Neural cell (in vitro differentiated cells): ENCODE data around the gene ARL4A. TPM values are rescaled to one million over a fixed set of nuclear protein-coding genes. Genes with fewer than 3 reads are reported as not detected.

Experiments
- H2AFZ ChIP-seq: fragments of 200-600, 300-800 bp; sonication (generic), shearing (Covaris generic); 2 replicates; pipeline ENCODE4 v1.6.0; 2014; ENCODE audit warnings: low read depth, mild to moderate bottlenecking, antibody characterized with exemption, low read length, moderate library complexity
- H3F3A ChIP-seq: fragments of 200-600 bp; shearing (Covaris generic); 2 replicates; pipeline ENCODE4 v1.6.1; 2016; ENCODE audit warnings: mild to moderate bottlenecking, moderate library complexity, mixed read lengths, antibody characterized with exemption, low read length; ENCODE audit not compliant: insufficient read depth, poor library complexity, severe bottlenecking
- H3K27ac ChIP-seq: fragments of 200-600, 300-800 bp; sonication (generic), shearing (Covaris generic); 2 replicates; pipeline ENCODE4 v1.5.1; 2014; ENCODE audit warnings: mild to moderate bottlenecking, low read length, moderate library complexity
- H3K27me3 ChIP-seq: fragments of 300-800, 200-600 bp; sonication (generic), shearing (Covaris generic); 2 replicates; pipeline ENCODE4 v1.6.0; 2014; ENCODE audit warnings: mild to moderate bottlenecking, low read depth, low read length, moderate library complexity; ENCODE audit not compliant: insufficient read depth
- H3K36me3 ChIP-seq: fragments of 300-800, 200-600 bp; sonication (generic), shearing (Covaris generic); 2 replicates; pipeline ENCODE4 v1.5.1; 2014; ENCODE audit warnings: mild to moderate bottlenecking, antibody characterized with exemption, low read length, moderate library complexity; ENCODE audit not compliant: insufficient read depth
- H3K4me2 ChIP-seq: fragments of 300-800, 200-600 bp; sonication (generic), shearing (Covaris generic); 2 replicates; pipeline ENCODE4 v1.6.0; 2014; ENCODE audit warnings: mild to moderate bottlenecking, low read length
- H3K4me3 ChIP-seq: fragments of 300-800, 200-600 bp; sonication (generic), shearing (Covaris generic); 2 replicates; pipeline ENCODE4 v1.5.1; 2014; ENCODE audit warnings: mild to moderate bottlenecking, low read length, moderate library complexity
- H3K79me2 ChIP-seq: fragments of 200-600 bp; shearing (Covaris generic); replicated peaks from 2 replicates; pipeline ENCODE4 v1.6.0; 2014; ENCODE audit warnings: mild to moderate bottlenecking, low read length, moderate library complexity; ENCODE audit not compliant: insufficient read depth
- H3K9ac ChIP-seq: fragments of 300-800, 200-600 bp; sonication (generic), shearing (Covaris generic); 2 replicates; pipeline ENCODE4 v1.6.1; 2016; ENCODE audit warnings: mild to moderate bottlenecking, low read length, mixed read lengths
- H3K9me2 ChIP-seq: fragments of 200-600 bp; shearing (Covaris generic); 2 replicates; pipeline ENCODE4 v1.6.1; 2016; ENCODE audit warnings: mild to moderate bottlenecking, low read length, mixed read lengths; ENCODE audit not compliant: insufficient read depth
- H3K9me3 ChIP-seq: fragments of 200-600, 300-800 bp; sonication (generic), shearing (Covaris generic); 2 replicates; pipeline ENCODE4 v1.6.1; 2016; ENCODE audit warnings: mild to moderate bottlenecking, mixed run types, low read length, moderate library complexity, mixed read lengths
- H4K20me1 ChIP-seq: fragments of 200-600 bp; shearing (Covaris generic); 2 replicates; pipeline ENCODE4 v1.6.1; 2016; ENCODE audit warnings: mild to moderate bottlenecking, mixed run types; ENCODE audit not compliant: insufficient read depth
- EP300 ChIP-seq: fragments of 450-650 bp; conservative IDR thresholded peaks from 2 replicates; pipeline ENCODE4 v1.6.1; 2014; ENCODE audit warnings: antibody characterized with exemption, mild to moderate bottlenecking, moderate library complexity; ENCODE audit not compliant: poor library complexity, severe bottlenecking
- EZH2 ChIP-seq: fragments of 200-600, 300-800 bp; shearing (Covaris generic), sonication (generic); IDR thresholded peaks from 2 replicates; pipeline ENCODE4 v1.6.1; 2014; ENCODE audit warnings: antibody characterized with exemption, low read length, borderline replicate concordance, mild to moderate bottlenecking; ENCODE audit not compliant: insufficient read depth, poor library complexity, severe bottlenecking
- MXI1 ChIP-seq: fragments of 450-650 bp; conservative IDR thresholded peaks from 2 replicates; pipeline ENCODE4 v1.6.1; 2014; ENCODE audit warnings: antibody characterized with exemption, mild to moderate bottlenecking; ENCODE audit not compliant: poor library complexity, severe bottlenecking
- POLR2AphosphoS5 ChIP-seq: IDR thresholded peaks from 2 replicates; pipeline ENCODE4 v1.6.1; 2012
- RAD21 ChIP-seq: fragments of 450-650 bp; conservative IDR thresholded peaks from 2 replicates; pipeline ENCODE4 v1.6.1; 2014; ENCODE audit warnings: antibody characterized with exemption, mild to moderate bottlenecking, moderate library complexity
- SMC3 ChIP-seq: fragments of 450-650 bp; conservative IDR thresholded peaks from 2 replicates; pipeline ENCODE4 v1.6.1; 2014; ENCODE audit warnings: antibody characterized with exemption, mild to moderate bottlenecking, moderate library complexity; ENCODE audit not compliant: poor library complexity
- TAF1 ChIP-seq: IDR thresholded peaks from 2 replicates; pipeline ENCODE4 v1.6.1; 2012; ENCODE audit warnings: low read depth
- polyA plus RNA-seq: library from polyadenylated mRNA; depleted of rRNA; stranded (reverse); fragments of >200 nt; gene quantifications from 2 replicates; pipeline ENCODE4 v1.2.3, GENCODE V29; 2014
- TF ChIP-seq, protein P1 (sequence below): IDR thresholded peaks from 2 replicates; pipeline ENCODE4 v1.6.1; 2012; ENCODE audit warnings: borderline replicate concordance
- TF ChIP-seq, protein P2 (sequence below): fragments of 450-650 bp; IDR thresholded peaks from 2 replicates; pipeline ENCODE4 v1.5.1; 2014; ENCODE audit warnings: antibody characterized with exemption, mild to moderate bottlenecking, moderate library complexity; ENCODE audit not compliant: poor library complexity, severe bottlenecking

The ARL4A gene
- polyA plus RNA-seq, 1 donor from 2014 or later, result 10.9 TPM

- Histone ChIP-seq H3K4me2 (no peak overlapping the region), H3F3A (no peaks in the 10 kb centered on the region), H3K4me3 (no peak overlapping the region), H3K79me2 (no peaks in the 10 kb centered on the region), H3K27ac (no peak overlapping the region), H2AFZ (no peak overlapping the region), H3K9me3 (no peaks in the 10 kb centered on the region), H3K9me2 (no peaks in the 10 kb centered on the region), H3K27me3 (no peaks in the 10 kb centered on the region), H3K9ac (no peak overlapping the region), H4K20me1 (no peaks in the 10 kb centered on the region), H3K36me3 (no peaks in the 10 kb centered on the region)
- TF ChIP-seq RAD21 (no peak), MXI1 (no peak), EZH2 (no peak), POLR2AphosphoS5 (no peak), EP300 (no peak), SMC3 (no peak), TAF1 (no peak)
- TF ChIP-seq, protein P1, sequence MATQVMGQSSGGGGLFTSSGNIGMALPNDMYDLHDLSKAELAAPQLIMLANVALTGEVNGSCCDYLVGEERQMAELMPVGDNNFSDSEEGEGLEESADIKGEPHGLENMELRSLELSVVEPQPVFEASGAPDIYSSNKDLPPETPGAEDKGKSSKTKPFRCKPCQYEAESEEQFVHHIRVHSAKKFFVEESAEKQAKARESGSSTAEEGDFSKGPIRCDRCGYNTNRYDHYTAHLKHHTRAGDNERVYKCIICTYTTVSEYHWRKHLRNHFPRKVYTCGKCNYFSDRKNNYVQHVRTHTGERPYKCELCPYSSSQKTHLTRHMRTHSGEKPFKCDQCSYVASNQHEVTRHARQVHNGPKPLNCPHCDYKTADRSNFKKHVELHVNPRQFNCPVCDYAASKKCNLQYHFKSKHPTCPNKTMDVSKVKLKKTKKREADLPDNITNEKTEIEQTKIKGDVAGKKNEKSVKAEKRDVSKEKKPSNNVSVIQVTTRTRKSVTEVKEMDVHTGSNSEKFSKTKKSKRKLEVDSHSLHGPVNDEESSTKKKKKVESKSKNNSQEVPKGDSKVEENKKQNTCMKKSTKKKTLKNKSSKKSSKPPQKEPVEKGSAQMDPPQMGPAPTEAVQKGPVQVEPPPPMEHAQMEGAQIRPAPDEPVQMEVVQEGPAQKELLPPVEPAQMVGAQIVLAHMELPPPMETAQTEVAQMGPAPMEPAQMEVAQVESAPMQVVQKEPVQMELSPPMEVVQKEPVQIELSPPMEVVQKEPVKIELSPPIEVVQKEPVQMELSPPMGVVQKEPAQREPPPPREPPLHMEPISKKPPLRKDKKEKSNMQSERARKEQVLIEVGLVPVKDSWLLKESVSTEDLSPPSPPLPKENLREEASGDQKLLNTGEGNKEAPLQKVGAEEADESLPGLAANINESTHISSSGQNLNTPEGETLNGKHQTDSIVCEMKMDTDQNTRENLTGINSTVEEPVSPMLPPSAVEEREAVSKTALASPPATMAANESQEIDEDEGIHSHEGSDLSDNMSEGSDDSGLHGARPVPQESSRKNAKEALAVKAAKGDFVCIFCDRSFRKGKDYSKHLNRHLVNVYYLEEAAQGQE, result no peak
- TF ChIP-seq, protein P2, sequence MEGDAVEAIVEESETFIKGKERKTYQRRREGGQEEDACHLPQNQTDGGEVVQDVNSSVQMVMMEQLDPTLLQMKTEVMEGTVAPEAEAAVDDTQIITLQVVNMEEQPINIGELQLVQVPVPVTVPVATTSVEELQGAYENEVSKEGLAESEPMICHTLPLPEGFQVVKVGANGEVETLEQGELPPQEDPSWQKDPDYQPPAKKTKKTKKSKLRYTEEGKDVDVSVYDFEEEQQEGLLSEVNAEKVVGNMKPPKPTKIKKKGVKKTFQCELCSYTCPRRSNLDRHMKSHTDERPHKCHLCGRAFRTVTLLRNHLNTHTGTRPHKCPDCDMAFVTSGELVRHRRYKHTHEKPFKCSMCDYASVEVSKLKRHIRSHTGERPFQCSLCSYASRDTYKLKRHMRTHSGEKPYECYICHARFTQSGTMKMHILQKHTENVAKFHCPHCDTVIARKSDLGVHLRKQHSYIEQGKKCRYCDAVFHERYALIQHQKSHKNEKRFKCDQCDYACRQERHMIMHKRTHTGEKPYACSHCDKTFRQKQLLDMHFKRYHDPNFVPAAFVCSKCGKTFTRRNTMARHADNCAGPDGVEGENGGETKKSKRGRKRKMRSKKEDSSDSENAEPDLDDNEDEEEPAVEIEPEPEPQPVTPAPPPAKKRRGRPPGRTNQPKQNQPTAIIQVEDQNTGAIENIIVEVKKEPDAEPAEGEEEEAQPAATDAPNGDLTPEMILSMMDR, result no peak
Observed at GRCh38 chr7:12641196-12641595, 46.2 kb upstream of the ARL4A start.

GRCh38 chr7:12642508-12642907 lies 44.9 kb upstream of the ARL4A start:
- H3K9me2 ChIP-seq, result no peaks in the 10 kb centered on the region
- no peaks in the 10 kb centered on the region for H3F3A ChIP-seq
- no peaks in the 10 kb centered on the region for H3K36me3 ChIP-seq
- no peak for TF ChIP-seq RAD21
- TF ChIP-seq, protein P2, result no peak
- TF ChIP-seq EP300, result no peak
- no peak overlapping the region for H3K9ac ChIP-seq
- no peak overlapping the region for H3K27ac ChIP-seq
- H3K9me3 ChIP-seq, result no peaks in the 10 kb centered on the region
- no peak overlapping the region for H3K4me2 ChIP-seq
- H4K20me1 ChIP-seq, result no peaks in the 10 kb centered on the region
- no peak overlapping the region for H3K4me3 ChIP-seq
- H2AFZ ChIP-seq, result no peak overlapping the region
- H3K27me3 ChIP-seq, result no peaks in the 10 kb centered on the region
- no peaks in the 10 kb centered on the region for H3K79me2 ChIP-seq
